ENCODE data around the gene HMGCR.

Gene HMGCR

GRCh38 chr5:75341934-75342333 lies 4.9 kb downstream of the HMGCR start:
- DNase-seq = no peak

GRCh38 chr5:75342836-75343235 lies 5.8 kb downstream of the HMGCR start:
- no peak for DNase-seq

- DNase-seq = no peak
Observed at GRCh38 chr5:75348241-75348640, 11.2 kb downstream of the HMGCR start.

GRCh38 chr5:75349663-75350062 lies 12.6 kb downstream of the HMGCR start:
- DNase-seq = no peak

- DNase-seq = no peak
Observed at GRCh38 chr5:75351139-75351926, 14.3 kb downstream of the HMGCR start.

- no peak for DNase-seq
Observed at GRCh38 chr5:75355236-75355635, 18.2 kb downstream of the HMGCR start.

- DNase-seq = no peak
Observed at GRCh38 chr5:75356719-75357118, 19.7 kb downstream of the HMGCR start.

- no peak for DNase-seq
Observed at GRCh38 chr5:75358117-75358516, 21.1 kb downstream of the HMGCR start.

- no peak for DNase-seq
Observed at GRCh38 chr5:75361310-75361709, 24.3 kb downstream of the HMGCR start.

- no peak for DNase-seq
Observed at GRCh38 chr5:75362474-75362975, 25.5 kb downstream of the HMGCR start.

- no peak for DNase-seq
Observed at GRCh38 chr5:75363111-75363510, 26.1 kb downstream of the HMGCR start.

GRCh38 chr5:75363726-75364495 lies 26.9 kb downstream of the HMGCR start:
- DNase-seq = no peak

GRCh38 chr5:75364571-75365280 lies 27.7 kb downstream of the HMGCR start:
- DNase-seq = no peak

- DNase-seq = no peak
Observed at GRCh38 chr5:75365740-75366139, 28.7 kb downstream of the HMGCR start.

GRCh38 chr5:75366787-75367186 lies 29.8 kb downstream of the HMGCR start:
- DNase-seq = no peak

- no peak for DNase-seq
Observed at GRCh38 chr5:75367401-75367800, 30.4 kb downstream of the HMGCR start.

GRCh38 chr5:75368391-75368790 lies 31.4 kb downstream of the HMGCR start:
- no peak for DNase-seq

GRCh38 chr5:75373862-75374261 lies 36.8 kb downstream of the HMGCR start:
- DNase-seq = no peak

GRCh38 chr5:75374394-75374814 lies 37.4 kb downstream of the HMGCR start:
- DNase-seq = no peak

GRCh38 chr5:75375414-75375813 lies 38.4 kb downstream of the HMGCR start:
- DNase-seq = no peak

- DNase-seq = no peak
Observed at GRCh38 chr5:75380099-75380498, 43.1 kb downstream of the HMGCR start.

GRCh38 chr5:75381456-75381855 lies 44.4 kb downstream of the HMGCR start:
- DNase-seq = no peak

- DNase-seq = no peak
Observed at GRCh38 chr5:75384218-75384617, 47.2 kb downstream of the HMGCR start.
